K562 treated with DMSO at 1 percent for 12 hours (cell line): ENCODE data around the gene ZNF766. TPM values are rescaled to one million over a fixed set of nuclear protein-coding genes. Genes with fewer than 3 reads are reported as not detected.

Source experiments
- total RNA-seq: library from RNA; unstranded; fragments of 300-600 nt; gene quantifications from 2 replicates; pipeline ENCODE4 v1.2.3, GENCODE V29; 2022; ENCODE audit not compliant: insufficient read depth

ZNF766 gene
- total RNA-seq = 2.6 and 6.9 TPM in 2 replicates

GRCh38 chr19:52269338-52270261, at the start of gene ZNF766:
Gene ZNF766 (plus strand): TSS chr19:52269587. CDS start chr19:52269614, 27 bp downstream.

DNA sequence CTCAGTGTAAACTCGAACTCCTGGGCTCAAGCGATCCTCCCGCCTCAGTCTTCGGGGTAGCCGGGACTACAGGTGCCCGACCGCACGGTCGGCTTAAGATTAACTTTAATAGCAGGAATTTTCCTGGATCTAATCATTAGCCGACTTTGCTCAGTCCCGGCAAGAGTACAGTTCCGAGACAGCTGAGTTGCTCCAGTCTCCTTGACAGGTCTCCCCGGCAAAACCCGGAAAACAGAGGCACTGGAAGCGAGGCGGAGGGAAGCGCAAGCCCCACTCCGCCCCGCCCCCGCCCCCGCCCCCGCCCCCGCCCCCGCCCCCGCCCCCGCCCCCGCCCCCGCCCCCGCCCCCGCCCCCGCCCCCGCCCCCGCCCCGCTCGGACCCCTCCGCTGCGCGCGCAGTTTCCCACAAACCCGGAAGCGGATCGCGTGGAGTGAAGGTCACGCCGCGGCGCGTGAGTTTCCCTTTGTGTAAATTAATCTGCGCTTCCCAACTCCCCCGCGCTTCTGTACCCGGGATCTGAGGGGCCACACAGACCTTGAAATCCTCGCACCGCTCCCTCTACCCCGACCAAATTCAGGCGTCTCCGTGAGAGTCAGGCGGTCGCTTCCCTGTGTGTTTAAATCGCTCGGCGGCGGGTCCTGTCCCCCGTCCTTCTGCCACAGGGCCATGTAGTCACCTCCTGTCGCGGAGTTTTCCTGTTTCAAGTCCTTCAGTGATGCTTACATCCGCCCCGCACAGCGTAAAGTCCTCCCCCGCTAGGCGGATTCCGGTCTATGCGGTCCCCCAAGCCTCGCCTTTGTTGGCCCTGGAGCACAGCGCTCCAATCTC, 27.6 kb downstream of the ZNF766 start, which contains the start of gene ZNF480:
Gene ZNF480, plus strand, starts transcription at position 397 of the 828 bp plus-strand sequence. CDS start 3,244 bp downstream, outside the sequence.

DNA sequence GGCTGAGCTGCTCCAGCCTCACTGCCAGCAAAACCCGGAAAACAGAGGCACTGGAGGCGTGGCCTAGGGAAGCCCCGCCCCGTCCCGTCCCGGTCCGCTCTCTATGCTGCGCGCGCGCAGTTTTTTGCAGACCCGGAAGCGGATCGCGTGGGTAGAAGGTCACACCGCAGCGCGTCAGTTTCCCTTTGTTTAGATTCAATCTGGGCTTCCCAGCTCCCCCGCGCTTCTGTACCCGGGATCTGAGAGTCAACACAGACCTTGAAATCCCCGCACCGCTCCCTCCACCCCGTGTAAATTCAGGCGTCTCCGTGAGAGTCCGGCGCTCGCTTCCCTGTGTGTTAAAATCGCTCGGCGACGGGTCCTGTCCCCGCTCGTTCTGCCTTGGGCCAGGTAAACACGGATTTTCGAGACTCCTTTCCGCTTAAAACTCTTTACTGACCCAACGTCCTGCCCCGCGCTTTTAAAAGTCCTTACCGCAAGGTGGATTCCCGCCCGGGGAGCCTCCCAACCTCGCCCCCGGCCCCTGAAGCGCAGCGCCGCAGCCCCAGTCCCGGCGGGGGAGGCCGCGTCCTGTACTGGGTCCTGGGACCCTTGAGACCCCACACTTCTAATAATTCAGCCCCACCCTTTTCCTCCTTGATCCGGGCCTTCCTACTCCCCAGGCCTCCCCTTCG, 66.9 kb downstream of the ZNF766 start, which contains the start of gene ZNF610:
Gene ZNF610, plus strand, starts transcription at position 127 of the 674 bp plus-strand sequence. CDS start 12,930 bp downstream, outside the sequence.

Other genes with a start within 250 kb of the ZNF766 start
- gene ZNF614, start 241.2 kb upstream of the ZNF766 start, total RNA-seq = 1.1 and 4.0 TPM in 2 replicates
- 4.7 and 6.6 TPM in 2 replicates for gene ZNF432, start 220.7 kb upstream of the ZNF766 start, total RNA-seq
- 4.0 and 5.8 TPM in 2 replicates for gene ZNF841, start 173.8 kb upstream of the ZNF766 start, total RNA-seq
- 1.4 and 7.1 TPM in 2 replicates for gene ZNF616, start 129.6 kb upstream of the ZNF766 start, total RNA-seq
- gene ZNF836, start 98.0 kb upstream of the ZNF766 start, total RNA-seq = 1.9 TPM in 1 of 2 replicates, not detected in the other
- gene PPP2R1A, start 79.5 kb upstream of the ZNF766 start, total RNA-seq = 131 and 138 TPM in 2 replicates
- gene ZNF480, start 27.6 kb downstream of the ZNF766 start, total RNA-seq = 2.8 and 3.2 TPM in 2 replicates
- gene ZNF610, start 66.7 kb downstream of the ZNF766 start, total RNA-seq = not detected in 2 replicates
- not detected in 2 replicates for gene ZNF880, start 100.3 kb downstream of the ZNF766 start, total RNA-seq
- 1.3 and 3.0 TPM in 2 replicates for gene ZNF528, start 128.3 kb downstream of the ZNF766 start, total RNA-seq
- gene ZNF534, start 159.6 kb downstream of the ZNF766 start, total RNA-seq = 0.85 and 1.5 TPM in 2 replicates
- gene ZNF578, start 184.0 kb downstream of the ZNF766 start, total RNA-seq = not detected in 2 replicates